HUES48 (cell line): ENCODE data around the gene ZNF433.
A peak's percentile ranks its signal among the peaks of the same experiment; 100 is the strongest.

Source experiments
- H3K27ac ChIP-seq: one replicate; pipeline ENCODE4 v1.7.0; 2013; ENCODE audit warnings: low read depth, low read length, inconsistent platforms
- H3K27me3 ChIP-seq: 2 replicates; pipeline ENCODE4 v1.6.1; 2013; ENCODE audit warnings: mild to moderate bottlenecking, low read length; ENCODE audit not compliant: control insufficient read depth, insufficient read depth
- H3K36me3 ChIP-seq: 2 replicates; pipeline ENCODE4 v1.6.1; 2013; ENCODE audit warnings: low read length; ENCODE audit not compliant: control insufficient read depth, insufficient read depth
- H3K4me1 ChIP-seq: 2 replicates; pipeline ENCODE4 v1.6.1; 2013; ENCODE audit warnings: mild to moderate bottlenecking, low read length; ENCODE audit not compliant: control insufficient read depth, insufficient read depth
- H3K4me3 ChIP-seq: 2 replicates; pipeline ENCODE4 v1.5.1; 2013; ENCODE audit warnings: mild to moderate bottlenecking, low read depth, low read length
- H3K9ac ChIP-seq: 2 replicates; pipeline ENCODE4 v1.6.1; 2013; ENCODE audit warnings: mild to moderate bottlenecking, low read depth, low read length, moderate library complexity
- H3K9me3 ChIP-seq: 2 replicates; pipeline ENCODE4 v1.6.1; 2013; ENCODE audit warnings: low read length; ENCODE audit not compliant: control insufficient read depth, insufficient read depth

ZNF433 gene

DNA sequence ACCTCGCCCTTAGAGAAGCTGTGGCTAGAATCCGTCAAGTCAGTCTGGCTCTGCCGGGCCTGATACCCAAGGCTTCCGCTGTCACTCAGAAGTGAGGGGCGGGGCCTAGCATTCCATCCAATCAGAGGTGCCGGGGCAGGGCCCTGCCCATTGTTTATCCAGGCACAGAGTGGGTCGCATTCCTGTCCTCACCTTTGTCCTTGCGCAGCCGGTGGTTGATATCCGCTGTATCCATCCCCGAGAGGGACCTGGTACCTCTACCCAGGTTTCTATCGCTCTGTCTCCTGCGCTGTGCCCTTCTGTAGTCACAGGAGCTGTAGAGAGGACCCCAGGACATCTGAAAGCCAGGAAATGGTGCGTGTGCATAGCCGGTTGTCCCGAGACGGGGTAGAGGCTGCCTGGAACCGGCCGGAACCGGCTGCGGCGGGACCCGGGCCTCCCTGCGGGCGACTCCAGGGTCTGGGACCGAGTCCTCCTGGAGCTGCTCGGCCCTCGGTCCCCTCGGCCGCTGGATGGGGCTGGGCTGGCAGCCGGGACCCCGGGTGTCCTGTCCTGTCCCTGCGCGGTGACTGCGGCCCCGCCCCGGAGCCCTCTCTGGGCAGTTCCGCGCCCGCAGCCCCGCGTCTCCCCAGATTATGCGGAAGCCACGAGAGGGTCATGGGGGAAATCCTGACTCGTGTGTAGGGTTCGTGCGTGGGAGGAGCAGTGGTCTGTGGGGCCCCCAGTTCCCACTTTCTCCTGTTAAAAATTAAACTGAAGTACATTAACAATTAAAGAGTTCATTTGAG, 70.4 kb downstream of the ZNF433 start, which contains the start of gene ZNF763:
ZNF763 (plus strand) TSS at position 183 of the 788 bp plus-strand sequence; CDS start at position 352, 169 bp downstream.
- Histone ChIP-seq H3K9ac (peak within 1 kb of the TSS; percentile 86), H3K4me1 (peaks cover 8% of the 10 kb centered on the region), H3K27ac (peak within 1 kb of the TSS; percentile 97), H3K9me3 (peaks cover 3% of the 10 kb centered on the region; the same call in 1 of the 2 replicates), H3K4me3 (peak within 1 kb of the TSS; percentile 80), H3K27me3 (peaks cover 11% of the 10 kb centered on the region), H3K36me3 (no peaks in the 10 kb centered on the region)
